GM23338 (cell line): ENCODE results near the gene RPA1. TPM values are rescaled to one million over a fixed set of nuclear protein-coding genes. Genes with fewer than 3 reads are reported as not detected.
A peak's percentile ranks its signal among the peaks of the same experiment; 100 is the strongest.

ENCODE experiments used
- ATAC-seq: fragments of 200-7000 bp; cut with Tn5 transposase; 3 replicates; pipeline ENCODE4 v1.9.1; 2020
- DNase-seq: peaks from one replicate; pipeline ENCODE4 v3.0.0-alpha.2; 2015; ENCODE audit warnings: low spot score
- H2AFZ ChIP-seq: fragments of 200-600 bp; sonication (generic); 2 replicates; pipeline ENCODE4 v1.8.0; 2016; ENCODE audit warnings: antibody characterized with exemption, mild to moderate bottlenecking, moderate library complexity
- H3F3A ChIP-seq: fragments of 200-600 bp; sonication (generic); replicated peaks from 2 replicates; pipeline ENCODE4 v1.8.0; 2017; ENCODE audit warnings: antibody characterized with exemption, mixed run types, low read depth
- H3K27ac ChIP-seq: fragments of 200-600 bp; sonication (generic); 2 replicates; pipeline ENCODE4 v1.6.1; 2016; ENCODE audit warnings: low read depth
- H3K27me3 ChIP-seq: fragments of 200-600 bp; sonication (generic); 2 replicates; pipeline ENCODE4 v1.8.0; 2016; ENCODE audit warnings: mild to moderate bottlenecking, mixed run types, moderate library complexity; ENCODE audit not compliant: insufficient read depth
- H3K36me3 ChIP-seq: fragments of 200-600 bp; sonication (generic); 2 replicates; pipeline ENCODE4 v1.8.0; 2016; ENCODE audit warnings: mild to moderate bottlenecking; ENCODE audit not compliant: insufficient read depth
- H3K4me1 ChIP-seq: fragments of 200-600 bp; sonication (generic); 2 replicates; pipeline ENCODE4 v1.8.0; 2016; ENCODE audit warnings: mild to moderate bottlenecking, moderate library complexity; ENCODE audit not compliant: insufficient read depth
- H3K4me2 ChIP-seq: fragments of 200-600 bp; sonication (generic); 2 replicates; pipeline ENCODE4 v1.7.1; 2017; ENCODE audit warnings: mixed run types
- H3K4me3 ChIP-seq: fragments of 200-600 bp; sonication (generic); 2 replicates; pipeline ENCODE4 v1.6.1; 2016; ENCODE audit warnings: mixed run types
- H3K79me2 ChIP-seq: fragments of 200-600 bp; sonication (generic); replicated peaks from 2 replicates; pipeline ENCODE4 v1.8.0; 2017; ENCODE audit warnings: mild to moderate bottlenecking; ENCODE audit not compliant: insufficient read depth
- H3K9me2 ChIP-seq: fragments of 200-600 bp; sonication (generic); 2 replicates; pipeline ENCODE4 v1.8.0; 2017; ENCODE audit not compliant: insufficient read depth
- H4K20me1 ChIP-seq: fragments of 200-600 bp; sonication (generic); replicated peaks from 2 replicates; pipeline ENCODE4 v1.8.0; 2017; ENCODE audit warnings: mild to moderate bottlenecking; ENCODE audit not compliant: insufficient read depth
- H3K27ac Mint-ChIP-seq: 2 replicates; pipeline ENCODE4 v1.8.0; 2020; ENCODE audit warnings: inconsistent platforms, mild to moderate bottlenecking, moderate library complexity, mixed read lengths
- H3K27me3 Mint-ChIP-seq: 3 replicates; pipeline ENCODE4 v1.8.0; 2022; ENCODE audit warnings: low read depth, mild to moderate bottlenecking, moderate library complexity, mixed read lengths, inconsistent platforms; ENCODE audit not compliant: insufficient read depth, poor library complexity
- H3K36me3 Mint-ChIP-seq: 3 replicates; pipeline ENCODE4 v1.8.0; 2021; ENCODE audit warnings: low read depth, mild to moderate bottlenecking, inconsistent platforms, moderate library complexity, mixed read lengths
- H3K4me1 Mint-ChIP-seq: 3 replicates; pipeline ENCODE4 v1.8.0; 2020; ENCODE audit warnings: mild to moderate bottlenecking, inconsistent platforms, mixed read lengths
- H3K4me3 Mint-ChIP-seq: 3 replicates; pipeline ENCODE4 v1.8.0; 2021; ENCODE audit warnings: moderate library complexity, mild to moderate bottlenecking, inconsistent platforms, mixed read lengths
- H3K9me3 Mint-ChIP-seq: 3 replicates; pipeline ENCODE4 v1.8.0; 2020; ENCODE audit warnings: moderate library complexity, mild to moderate bottlenecking, inconsistent platforms, mixed read lengths
- CREB1 ChIP-seq: fragments of 250-450 bp; sonication (Bioruptor Pico); IDR thresholded peaks from 2 replicates; pipeline ENCODE4 v1.5.0; 2020; ENCODE audit warnings: low read depth, mild to moderate bottlenecking, moderate library complexity
- CTCF ChIP-seq, 2 experiments: fragments of 200-600 bp in 1 of 2; sonication (generic) in 1 of 2; conservative IDR thresholded peaks; 2 replicates each; pipeline versions ENCODE4 v1.5.1 to v1.6.1; 2016 to 2017; ENCODE audit warnings: antibody characterized with exemption in 2 of 2, low read depth in 2 of 2, mild to moderate bottlenecking in 2 of 2, moderate library complexity in 1 of 2
- ETS1 ChIP-seq: IDR thresholded peaks from 2 replicates; pipeline ENCODE4 v1.6.1; 2016; ENCODE audit warnings: antibody characterized with exemption
- JUNB ChIP-seq: IDR thresholded peaks from one replicate; pipeline ENCODE4 v1.6.1; 2016; ENCODE audit warnings: antibody characterized with exemption; ENCODE audit not compliant: unreplicated experiment
- NANOG ChIP-seq: IDR thresholded peaks from 2 replicates; pipeline ENCODE4 v1.6.1; 2016; ENCODE audit warnings: antibody characterized with exemption, borderline replicate concordance
- POLR2AphosphoS5 ChIP-seq: IDR thresholded peaks from 2 replicates; pipeline ENCODE4 v1.6.1; 2016; ENCODE audit warnings: antibody characterized with exemption, low read depth
- ZNF331 ChIP-seq: fragments of 250-450 bp; sonication (Bioruptor Pico); IDR thresholded peaks from 2 replicates; pipeline ENCODE4 v1.5.0; 2020; ENCODE audit warnings: low read depth, mild to moderate bottlenecking, moderate library complexity
- long read RNA-seq: library from polyadenylated mRNA; unstranded; transcript quantifications from one replicate; pipeline ENCODE4 v2.0.0, GENCODE V29; 2020; ENCODE audit not compliant: unreplicated experiment
- polyA plus RNA-seq: library from polyadenylated mRNA; unstranded; fragments of >200 nt; fragmentation: Nextera tagmentation; extraction: Ambion mirVana; gene quantifications from 2 replicates; pipeline ENCODE4 v1.2.1, GENCODE V29; 2016
- total RNA-seq: library from RNA; depleted of rRNA; stranded (reverse); fragments of >200 nt; shearing (Covaris generic); gene quantifications from 2 replicates; pipeline ENCODE4 v1.2.3, GENCODE V29; 2014; rRNA removed
- TF ChIP-seq, protein P1 (sequence below): fragments of 250-450 bp; sonication (Bioruptor Pico); IDR thresholded peaks from 2 replicates; pipeline ENCODE4 v1.5.0; 2020; ENCODE audit warnings: mild to moderate bottlenecking, moderate library complexity

Gene RPA1
- total RNA-seq (42.5 and 52.1 TPM in 2 replicates), polyA plus RNA-seq (26.7 and 33.7 TPM in 2 replicates)
- long read RNA-seq, full-length matches to known transcripts: 51 of 71 reads
- long read RNA-seq, partial matches to known transcripts: 7 of 71 reads
- long read RNA-seq, other reads (novel, unspliced or antisense): 13 of 71 reads

DNA sequence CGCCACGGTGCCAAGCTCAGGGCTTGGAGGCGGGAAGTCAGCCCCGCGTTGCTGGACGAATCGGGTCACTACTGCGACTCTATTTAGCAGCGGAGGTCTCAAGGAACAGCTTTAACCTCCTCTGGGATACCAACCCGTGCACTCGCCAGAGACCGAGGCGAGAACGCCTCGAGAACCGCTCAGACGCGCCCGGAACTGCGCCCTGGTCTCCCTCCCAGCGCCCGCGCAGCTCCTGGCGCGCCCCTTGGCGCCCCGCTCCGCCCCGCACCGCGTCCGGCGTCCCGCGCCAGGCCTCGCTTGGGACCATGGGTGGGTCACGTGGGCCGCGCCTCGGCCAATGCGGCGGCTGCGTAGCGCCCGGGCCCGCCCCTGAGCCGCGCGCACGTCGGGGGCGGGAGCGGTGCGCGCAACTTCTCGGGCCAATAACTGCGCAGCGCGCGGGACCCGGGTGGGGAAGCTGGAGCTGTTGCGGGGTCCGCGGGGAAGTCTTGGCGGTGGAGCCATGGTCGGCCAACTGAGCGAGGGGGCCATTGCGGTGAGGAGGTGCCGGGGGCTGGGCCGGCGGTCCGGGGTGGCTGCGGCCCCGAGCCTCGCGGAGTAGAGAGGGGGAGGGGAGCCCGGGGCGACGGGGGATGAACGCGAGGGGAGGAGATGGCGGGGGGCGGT is at the start of gene RPA1, which contains the start of gene SMYD4:
TSS of gene RPA1 (plus strand) at position 414 of the 666 bp plus-strand sequence. CDS start at position 503, 89 bp downstream.
TSS of gene SMYD4 (minus strand) at position 311 of the 666 bp plus-strand sequence. CDS start 1,908 bp downstream, outside the sequence.
- Mint-ChIP-seq H3K4me1 (peaks cover 11% of the 10 kb centered on the region), H3K36me3 (peaks cover 31% of the 10 kb centered on the region), H3K27me3 (peaks cover 1% of the 10 kb centered on the region), H3K4me3 (peak within 1 kb of the TSS; percentile 93), H3K9me3 (no peaks in the 10 kb centered on the region), H3K27ac (peak within 1 kb of the TSS; percentile 54)
- H4K20me1 ChIP-seq: 0 out of 2 replicates have a peak, but pooled peaks cover 5% of the 10 kb centered on the region
- H3K79me2 ChIP-seq: peaks cover 66% of the 10 kb centered on the region
- TF ChIP-seq POLR2AphosphoS5 (peak; percentile 81), CREB1 (CRISPR knock-in tag) (0 out of 2 replicates have a peak, but pooled peaks have one; percentile 26), ETS1 (no peak), JUNB (no peak)
- H3K4me2 ChIP-seq: peak within 1 kb of the TSS; percentile 96
- no peaks in the 10 kb centered on the region for H3K27me3 ChIP-seq
- no peaks in the 10 kb centered on the region for H3K4me1 ChIP-seq
- H3K27ac ChIP-seq: peak within 1 kb of the TSS; percentile 83; the same call in 1 of the 2 replicates
- 0 out of 2 replicates have a peak, but pooled peaks cover 8% of the 10 kb centered on the region for H3F3A ChIP-seq
- ATAC-seq: peak; percentile 99
- DNase-seq: peak; percentile 95
- H2AFZ ChIP-seq: peak within 1 kb of the TSS; percentile 95
- peak within 1 kb of the TSS; percentile 95 for H3K4me3 ChIP-seq
- peaks cover 4% of the 10 kb centered on the region; the same call in 1 of the 2 replicates for H3K36me3 ChIP-seq
- H3K9me2 ChIP-seq: no peaks in the 10 kb centered on the region

- DNase-seq (no peak), ATAC-seq (no peak)
- no peaks in the 10 kb centered on the region for H3K27me3 ChIP-seq
- no peaks in the 10 kb centered on the region for H3K4me1 ChIP-seq
- Mint-ChIP-seq H3K36me3 (peaks cover 75% of the 10 kb centered on the region), H3K9me3 (no peaks in the 10 kb centered on the region; the same call in 2 of the 3 replicates), H3K4me3 (no peak overlapping the region), H3K27me3 (peaks cover 13% of the 10 kb centered on the region), H3K27ac (no peak overlapping the region), H3K4me1 (no peaks in the 10 kb centered on the region)
- H3K4me2 ChIP-seq: no peak overlapping the region
- peaks cover 30% of the 10 kb centered on the region for H3K36me3 ChIP-seq
- H3K79me2 ChIP-seq: no peaks in the 10 kb centered on the region
- H3K4me3 ChIP-seq: no peak overlapping the region
- TF ChIP-seq NANOG (no peak), CTCF (conservative IDR thresholded peaks at IDR 0.05; ENCODE audit: low read depth in 2 of 2) (no peak), ZNF331 (CRISPR knock-in tag) (no peak)
- TF ChIP-seq, protein P1, sequence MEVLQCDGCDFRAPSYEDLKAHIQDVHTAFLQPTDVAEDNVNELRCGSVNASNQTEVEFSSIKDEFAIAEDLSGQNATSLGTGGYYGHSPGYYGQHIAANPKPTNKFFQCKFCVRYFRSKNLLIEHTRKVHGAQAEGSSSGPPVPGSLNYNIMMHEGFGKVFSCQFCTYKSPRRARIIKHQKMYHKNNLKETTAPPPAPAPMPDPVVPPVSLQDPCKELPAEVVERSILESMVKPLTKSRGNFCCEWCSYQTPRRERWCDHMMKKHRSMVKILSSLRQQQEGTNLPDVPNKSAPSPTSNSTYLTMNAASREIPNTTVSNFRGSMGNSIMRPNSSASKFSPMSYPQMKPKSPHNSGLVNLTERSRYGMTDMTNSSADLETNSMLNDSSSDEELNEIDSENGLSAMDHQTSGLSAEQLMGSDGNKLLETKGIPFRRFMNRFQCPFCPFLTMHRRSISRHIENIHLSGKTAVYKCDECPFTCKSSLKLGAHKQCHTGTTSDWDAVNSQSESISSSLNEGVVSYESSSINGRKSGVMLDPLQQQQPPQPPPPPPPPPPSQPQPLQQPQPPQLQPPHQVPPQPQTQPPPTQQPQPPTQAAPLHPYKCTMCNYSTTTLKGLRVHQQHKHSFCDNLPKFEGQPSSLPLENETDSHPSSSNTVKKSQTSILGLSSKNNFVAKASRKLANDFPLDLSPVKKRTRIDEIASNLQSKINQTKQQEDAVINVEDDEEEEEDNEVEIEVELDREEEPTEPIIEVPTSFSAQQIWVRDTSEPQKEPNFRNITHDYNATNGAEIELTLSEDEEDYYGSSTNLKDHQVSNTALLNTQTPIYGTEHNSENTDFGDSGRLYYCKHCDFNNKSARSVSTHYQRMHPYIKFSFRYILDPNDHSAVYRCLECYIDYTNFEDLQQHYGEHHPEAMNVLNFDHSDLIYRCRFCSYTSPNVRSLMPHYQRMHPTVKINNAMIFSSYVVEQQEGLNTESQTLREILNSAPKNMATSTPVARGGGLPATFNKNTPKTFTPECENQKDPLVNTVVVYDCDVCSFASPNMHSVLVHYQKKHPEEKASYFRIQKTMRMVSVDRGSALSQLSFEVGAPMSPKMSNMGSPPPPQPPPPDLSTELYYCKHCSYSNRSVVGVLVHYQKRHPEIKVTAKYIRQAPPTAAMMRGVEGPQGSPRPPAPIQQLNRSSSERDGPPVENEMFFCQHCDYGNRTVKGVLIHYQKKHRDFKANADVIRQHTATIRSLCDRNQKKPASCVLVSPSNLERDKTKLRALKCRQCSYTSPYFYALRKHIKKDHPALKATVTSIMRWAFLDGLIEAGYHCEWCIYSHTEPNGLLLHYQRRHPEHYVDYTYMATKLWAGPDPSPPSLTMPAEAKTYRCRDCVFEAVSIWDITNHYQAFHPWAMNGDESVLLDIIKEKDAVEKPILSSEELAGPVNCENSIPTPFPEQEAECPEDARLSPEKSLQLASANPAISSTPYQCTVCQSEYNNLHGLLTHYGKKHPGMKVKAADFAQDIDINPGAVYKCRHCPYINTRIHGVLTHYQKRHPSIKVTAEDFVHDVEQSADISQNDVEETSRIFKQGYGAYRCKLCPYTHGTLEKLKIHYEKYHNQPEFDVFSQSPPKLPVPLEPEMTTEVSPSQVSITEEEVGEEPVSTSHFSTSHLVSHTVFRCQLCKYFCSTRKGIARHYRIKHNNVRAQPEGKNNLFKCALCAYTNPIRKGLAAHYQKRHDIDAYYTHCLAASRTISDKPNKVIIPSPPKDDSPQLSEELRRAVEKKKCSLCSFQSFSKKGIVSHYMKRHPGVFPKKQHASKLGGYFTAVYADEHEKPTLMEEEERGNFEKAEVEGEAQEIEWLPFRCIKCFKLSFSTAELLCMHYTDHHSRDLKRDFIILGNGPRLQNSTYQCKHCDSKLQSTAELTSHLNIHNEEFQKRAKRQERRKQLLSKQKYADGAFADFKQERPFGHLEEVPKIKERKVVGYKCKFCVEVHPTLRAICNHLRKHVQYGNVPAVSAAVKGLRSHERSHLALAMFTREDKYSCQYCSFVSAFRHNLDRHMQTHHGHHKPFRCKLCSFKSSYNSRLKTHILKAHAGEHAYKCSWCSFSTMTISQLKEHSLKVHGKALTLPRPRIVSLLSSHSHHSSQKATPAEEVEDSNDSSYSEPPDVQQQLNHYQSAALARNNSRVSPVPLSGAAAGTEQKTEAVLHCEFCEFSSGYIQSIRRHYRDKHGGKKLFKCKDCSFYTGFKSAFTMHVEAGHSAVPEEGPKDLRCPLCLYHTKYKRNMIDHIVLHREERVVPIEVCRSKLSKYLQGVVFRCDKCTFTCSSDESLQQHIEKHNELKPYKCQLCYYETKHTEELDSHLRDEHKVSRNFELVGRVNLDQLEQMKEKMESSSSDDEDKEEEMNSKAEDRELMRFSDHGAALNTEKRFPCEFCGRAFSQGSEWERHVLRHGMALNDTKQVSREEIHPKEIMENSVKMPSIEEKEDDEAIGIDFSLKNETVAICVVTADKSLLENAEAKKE (CRISPR knock-in tag): no peak
- H3F3A ChIP-seq: 0 out of 2 replicates have a peak, but pooled peaks cover 3% of the 10 kb centered on the region
- no peak overlapping the region for H3K27ac ChIP-seq
- H3K9me2 ChIP-seq: no peaks in the 10 kb centered on the region
- H2AFZ ChIP-seq: no peak overlapping the region
- H4K20me1 ChIP-seq: no peaks in the 10 kb centered on the region; the same call in 1 of the 2 replicates
Measured at GRCh38 chr17:1782171-1782567, 47.6 kb upstream of the RPA1 start.
